Medulla oblongata (tissue), 1 donor: ENCODE results near the gene MS4A15.

Source experiments
- DNase-seq: peaks from one replicate; pipeline ENCODE4 v3.0.0-alpha.2; 2015; ENCODE audit errors: extremely low spot score

The MS4A15 gene

GRCh38 chr11:60777572-60777971, 20.9 kb downstream of the MS4A15 start:
- DNase-seq, result no peak

DNA sequence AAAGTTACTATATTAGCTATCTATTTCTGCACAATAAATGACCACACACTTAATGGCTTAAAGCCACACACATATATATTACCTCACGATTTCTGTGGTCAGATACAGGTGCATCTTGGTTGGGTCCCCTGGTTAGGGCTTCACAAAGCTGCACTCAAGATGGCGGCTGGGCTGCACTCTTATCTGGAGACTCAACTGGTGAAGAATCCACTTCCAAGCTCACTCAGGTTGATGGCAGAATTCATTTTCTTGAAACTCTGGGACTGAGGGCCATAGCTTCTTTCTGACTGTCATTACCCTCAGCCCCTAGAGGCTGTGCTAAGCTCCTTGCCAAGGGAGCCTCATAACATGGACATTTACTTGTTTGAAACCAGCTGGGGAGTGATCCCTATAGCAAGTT, 23.4 kb downstream of the MS4A15 start:
- no peak for DNase-seq

DNA sequence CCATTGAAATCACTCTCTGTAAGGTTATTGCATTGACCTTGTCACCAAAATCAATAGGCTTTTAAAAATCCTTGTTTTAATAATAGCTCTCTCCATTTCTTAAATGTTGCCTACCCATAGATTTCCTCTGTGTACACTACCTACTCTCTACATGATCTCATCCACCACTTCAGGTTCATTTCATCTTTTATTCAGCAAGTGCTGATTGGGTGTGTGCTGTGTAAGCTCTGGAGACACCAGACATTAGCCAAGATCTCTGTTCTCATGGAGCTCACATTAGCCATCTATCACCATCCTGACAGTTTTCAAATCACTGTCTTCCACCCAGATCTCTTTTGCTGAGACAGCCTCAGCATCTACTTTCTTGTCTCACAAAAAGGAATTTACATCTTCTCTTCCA, 24.1 kb downstream of the MS4A15 start:
- DNase-seq, result no peak

DNA sequence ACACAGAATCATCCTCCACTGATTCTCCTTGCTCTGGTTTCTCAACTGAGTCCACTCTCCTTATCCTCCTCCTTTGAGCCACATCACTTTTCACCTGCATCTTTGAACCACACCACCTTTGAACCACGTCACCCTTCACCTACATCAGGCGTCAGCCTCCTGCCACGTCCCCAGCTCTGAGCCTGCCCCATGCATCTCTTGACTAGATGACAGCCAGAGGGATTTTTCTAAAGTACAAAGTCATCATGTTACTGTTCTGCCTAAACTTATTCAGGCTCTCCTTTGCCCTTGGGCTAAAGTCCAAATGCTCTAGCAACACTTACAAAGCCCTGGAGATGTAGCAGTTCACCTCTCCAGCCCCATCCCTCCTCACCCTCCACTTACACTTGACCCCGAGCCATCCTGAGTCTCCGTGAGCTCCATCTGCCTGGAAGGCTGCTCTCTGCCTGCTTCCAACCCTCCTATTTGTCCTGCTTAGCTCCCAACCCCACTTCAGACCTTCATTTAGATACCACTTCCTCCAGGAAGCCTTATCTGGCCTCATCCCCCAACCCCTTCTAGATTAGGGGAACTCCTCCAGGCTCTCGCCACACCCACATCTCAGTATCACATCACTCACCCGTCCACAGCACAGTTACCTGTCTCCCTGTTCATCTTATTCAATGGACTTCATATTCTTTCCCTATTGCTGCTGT, 24.8 kb downstream of the MS4A15 start:
- DNase-seq, result no peak

- DNase-seq, result no peak
Measured at GRCh38 chr11:60781981-60782316, 25.3 kb downstream of the MS4A15 start.

DNA sequence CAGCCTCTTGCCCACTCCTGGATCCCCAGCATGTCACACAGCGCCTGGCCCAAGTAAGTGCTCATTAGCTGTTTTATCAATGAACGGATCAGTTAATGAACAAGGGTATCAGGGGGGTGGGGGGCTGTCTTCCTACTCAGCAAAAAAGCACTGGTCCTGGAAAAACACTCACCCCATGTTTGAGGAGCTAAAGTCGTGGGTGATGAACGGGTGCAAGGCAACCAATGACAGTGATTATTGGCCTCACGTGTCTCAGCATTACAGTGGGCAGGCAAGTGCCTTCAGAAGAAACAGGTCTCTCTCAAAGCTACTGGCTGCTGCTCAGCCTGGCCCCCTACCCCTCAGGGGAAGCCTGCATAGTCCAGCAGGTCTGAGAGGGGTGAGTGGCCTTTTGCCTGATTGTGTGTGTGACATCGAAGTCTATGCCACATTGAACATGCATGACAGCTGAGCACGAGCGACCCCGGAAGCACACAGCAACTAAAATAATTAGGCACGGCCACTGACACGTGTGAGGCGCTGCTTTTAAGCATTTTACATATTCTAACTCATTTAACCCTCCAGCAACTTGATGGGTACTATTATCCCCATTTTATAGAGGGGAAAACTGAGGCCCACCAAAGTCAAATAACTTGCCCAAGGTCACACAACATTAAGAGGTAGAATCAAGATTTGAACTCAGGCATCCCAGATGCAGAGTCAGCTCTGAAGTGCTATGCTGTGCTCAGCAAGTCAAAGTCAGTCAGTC, 25.9 kb downstream of the MS4A15 start:
- no peak for DNase-seq

DNA sequence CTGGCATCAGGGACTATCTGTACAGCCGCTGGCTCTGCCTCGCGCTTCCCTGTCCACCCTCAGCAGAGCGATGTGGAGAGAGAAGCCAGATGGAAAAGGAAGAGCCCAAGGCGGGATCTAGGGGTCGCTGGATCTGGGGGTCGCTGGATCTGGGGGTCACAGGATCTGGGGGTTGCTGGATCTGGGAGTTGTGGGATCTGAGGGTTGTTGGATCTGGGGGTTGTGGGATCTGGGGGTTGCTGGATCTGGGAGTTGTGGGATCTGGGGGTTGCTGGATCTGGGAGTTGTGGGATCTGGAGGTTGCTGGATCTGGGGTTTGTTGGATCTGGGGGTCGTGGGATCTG, 26.4 kb downstream of the MS4A15 start:
- DNase-seq, result no peak

GRCh38 chr11:60783911-60784310, 27.2 kb downstream of the MS4A15 start:
- DNase-seq, result no peak

- DNase-seq, result no peak
Measured at GRCh38 chr11:60785136-60785535, 28.5 kb downstream of the MS4A15 start, which contains the start of gene MS4A10. MS4A10 (plus strand) TSS chr11:60785333; CDS start chr11:60790336, 5,003 bp downstream.

DNA sequence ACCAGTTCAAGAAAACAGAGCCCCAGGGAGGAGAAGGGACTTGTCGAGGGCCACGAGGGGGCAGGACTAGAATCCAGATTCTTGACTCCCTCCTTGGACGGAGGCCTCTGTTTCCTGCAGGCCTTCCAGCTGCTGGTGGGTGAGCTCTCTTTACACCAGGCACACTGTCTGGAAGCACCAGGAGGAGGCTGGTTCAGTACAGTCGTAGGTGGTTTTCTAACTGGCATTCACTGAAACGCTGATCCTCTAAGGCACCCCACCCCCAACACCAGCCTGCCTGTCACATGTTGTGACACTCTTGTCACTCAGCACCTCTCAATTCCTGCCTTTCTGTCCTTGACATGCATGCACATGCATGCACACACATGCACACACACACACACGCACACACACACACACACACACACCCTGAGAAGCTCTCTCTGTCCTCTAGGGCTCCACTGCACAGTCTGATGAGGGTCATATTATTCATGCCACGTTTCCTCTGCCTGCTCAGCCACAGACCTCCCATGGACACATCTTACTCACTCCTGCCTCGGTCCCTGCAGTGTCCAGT, 29.2 kb downstream of the MS4A15 start:
- DNase-seq, result no peak

DNA sequence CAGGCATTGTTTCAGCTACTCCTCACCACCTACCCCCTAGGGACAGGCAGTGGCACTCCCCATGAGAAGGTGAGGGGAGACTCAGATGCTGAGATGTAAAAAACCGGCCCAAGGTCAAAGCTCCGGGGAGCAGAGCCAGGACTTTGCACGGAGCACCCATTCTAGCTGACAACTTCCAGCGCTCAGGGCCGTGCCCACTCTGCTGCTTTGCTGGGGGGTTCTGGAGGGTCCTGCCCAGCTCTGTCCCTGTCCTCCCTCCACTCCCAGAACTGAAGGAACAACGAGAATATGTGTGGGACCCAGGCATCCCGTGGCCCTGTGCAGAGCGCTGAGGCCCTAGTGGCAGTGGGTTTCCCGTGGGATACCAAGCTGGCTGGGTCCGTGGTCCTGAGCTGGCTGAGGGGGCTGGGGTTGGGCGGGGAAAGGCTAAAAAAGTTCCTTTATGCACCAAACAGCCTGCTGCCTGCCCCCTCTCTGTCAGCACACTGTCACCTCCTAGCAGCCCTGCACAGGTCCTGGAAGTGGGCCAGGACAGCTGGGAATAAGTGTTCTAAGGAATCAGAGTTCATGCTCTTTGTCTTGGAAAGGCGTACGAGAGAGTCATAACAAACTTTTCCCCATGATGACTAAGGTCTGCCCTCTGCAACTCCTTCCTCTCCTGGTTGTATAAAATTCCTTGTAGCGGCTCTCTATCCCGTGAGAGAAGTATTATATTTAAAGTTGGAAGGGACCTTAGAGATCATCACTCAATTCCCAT, 30.3 kb downstream of the MS4A15 start:
- DNase-seq, result no peak

GRCh38 chr11:60788401-60789125, 31.9 kb downstream of the MS4A15 start:
- no peak for DNase-seq

- no peak for DNase-seq
Measured at GRCh38 chr11:60790726-60791125, 34.1 kb downstream of the MS4A15 start.

GRCh38 chr11:60791153-60791933, 34.7 kb downstream of the MS4A15 start:
- no peak for DNase-seq

GRCh38 chr11:60792521-60792920, 35.9 kb downstream of the MS4A15 start:
- DNase-seq, result no peak

GRCh38 chr11:60795291-60795690, 38.6 kb downstream of the MS4A15 start:
- DNase-seq, result no peak

DNA sequence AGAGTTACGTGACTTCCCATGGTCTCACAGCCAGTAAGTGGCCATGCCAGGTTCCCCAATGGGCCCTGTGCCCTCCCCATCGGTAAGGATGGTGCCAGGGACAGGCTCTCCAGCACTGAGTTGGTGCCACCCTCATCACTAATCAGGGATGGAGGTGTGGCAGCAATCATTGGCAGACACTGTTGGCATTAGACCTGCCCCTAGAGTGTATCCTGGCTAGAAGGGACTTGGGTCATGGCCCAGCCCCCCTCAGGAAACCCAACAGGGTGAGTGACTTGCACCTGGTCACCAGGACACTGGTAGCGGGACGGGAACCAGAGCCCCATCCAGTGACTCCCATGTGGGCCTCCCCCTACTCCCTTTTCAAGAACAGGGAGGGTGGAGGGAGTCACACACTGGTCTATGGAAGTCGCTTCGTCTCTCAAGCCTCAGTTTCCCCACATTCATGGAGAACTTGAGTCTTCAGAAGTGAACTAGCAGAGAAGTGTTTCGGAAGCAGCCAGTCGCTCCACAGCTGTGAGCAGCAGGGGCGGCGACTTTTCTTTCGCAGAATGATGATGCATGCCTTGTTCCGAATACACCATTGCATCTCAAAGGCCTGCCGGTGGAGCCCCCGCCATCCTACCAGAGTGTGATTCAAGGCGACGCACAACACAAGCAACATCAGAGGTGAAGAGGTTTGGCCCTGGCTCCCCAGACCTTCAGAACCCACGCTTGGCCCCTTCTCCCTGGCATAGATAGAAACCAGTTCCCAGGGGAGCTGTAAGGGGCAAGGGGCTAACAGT, 41.4 kb downstream of the MS4A15 start:
- DNase-seq, result no peak

DNA sequence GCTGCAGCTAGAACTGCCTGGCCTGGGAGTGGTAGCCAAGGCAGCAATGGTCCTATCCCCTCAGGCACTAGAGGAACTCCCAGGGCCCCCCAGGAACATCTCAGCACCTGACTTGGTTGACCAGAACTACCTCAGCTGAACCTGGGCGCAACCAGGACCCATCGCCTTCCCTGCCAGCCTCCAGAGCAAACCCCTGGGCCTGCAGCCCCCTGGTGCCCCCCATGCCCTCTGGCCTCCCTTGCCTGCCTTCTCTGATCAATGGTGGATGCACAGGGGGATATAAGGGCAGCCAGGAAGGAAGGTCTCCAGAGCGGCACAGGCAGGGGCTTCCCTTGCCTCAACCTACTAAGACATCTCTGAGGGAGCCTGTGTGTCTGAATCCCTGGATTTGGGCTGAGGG, 42.0 kb downstream of the MS4A15 start:
- no peak for DNase-seq

DNA sequence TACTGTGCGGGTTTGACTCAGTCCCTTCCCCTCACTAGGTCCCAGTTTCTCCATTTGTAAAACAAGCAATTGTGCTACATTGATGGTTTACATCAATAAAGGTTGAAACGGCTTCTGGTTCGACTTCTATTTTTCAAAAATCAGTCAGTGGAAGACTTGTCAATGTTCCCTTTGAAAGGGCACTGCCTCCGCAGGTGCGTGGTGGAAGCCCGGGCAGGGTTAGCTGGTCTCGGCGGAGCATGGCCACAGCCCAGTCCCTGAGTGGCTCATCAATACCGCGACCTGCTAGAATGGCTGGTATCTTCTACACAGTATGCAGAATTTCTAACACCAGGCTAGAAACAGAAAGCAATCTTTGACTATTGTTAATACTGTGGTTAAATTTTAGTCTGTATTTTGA, 44.5 kb downstream of the MS4A15 start:
- no peak for DNase-seq

DNA sequence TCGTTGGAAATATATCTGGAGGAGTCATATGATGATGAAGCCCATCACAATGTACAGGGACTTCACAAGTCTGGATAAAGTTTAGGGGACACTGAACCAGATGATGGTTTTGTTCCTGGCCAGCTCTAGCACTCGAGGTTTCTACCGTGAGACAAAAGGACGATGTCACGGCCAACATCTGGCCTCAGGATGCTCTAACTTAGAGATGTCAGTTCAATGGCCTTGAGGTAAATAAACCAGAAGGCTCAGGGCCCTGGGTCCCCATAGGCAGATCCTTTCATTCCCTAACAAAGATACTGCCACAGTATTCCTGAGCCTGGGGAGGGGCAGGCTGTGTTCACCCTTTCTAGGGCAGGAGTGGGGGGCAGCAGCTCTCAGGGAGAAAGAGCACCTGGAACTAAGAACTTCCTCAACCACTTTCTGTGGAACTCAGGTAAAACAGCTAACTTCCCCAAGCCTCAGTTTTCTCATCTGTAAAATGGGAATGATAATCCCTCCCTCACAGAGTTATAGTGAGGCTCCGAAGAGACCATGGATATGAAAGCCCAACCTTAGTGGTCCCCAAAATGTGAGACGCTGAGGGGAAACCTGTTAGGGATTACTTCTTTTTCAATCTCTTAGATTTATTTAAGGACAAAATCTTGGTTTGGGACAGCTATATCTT, 46.7 kb downstream of the MS4A15 start:
- DNase-seq, result no peak
